Bronchial epithelial cell (primary cell): ENCODE measurements around the gene CEP152. TPM values are rescaled to one million over a fixed set of nuclear protein-coding genes. Genes with fewer than 3 reads are reported as not detected.
A peak's percentile ranks its signal among the peaks of the same experiment; 100 is the strongest.

ENCODE experiments used
- DNase-seq: peaks from one replicate; pipeline ENCODE4 v3.0.0-alpha.2; 2010; ENCODE audit warnings: low read depth
- FAIRE-seq: peaks from 2 replicates; lab custom pipeline; 2011; peaks lifted over from hg19 to GRCh38; lab: Jason Lieb, UNC
- H3K27me3 ChIP-seq: 2 replicates; pipeline ENCODE4 v1.5.1; 2011; ENCODE audit warnings: low read length; ENCODE audit not compliant: control insufficient read depth, insufficient read depth
- H3K36me3 ChIP-seq: 2 replicates; pipeline ENCODE4 v1.5.1; 2011; ENCODE audit warnings: low read length; ENCODE audit not compliant: control insufficient read depth, insufficient read depth
- H3K4me3 ChIP-seq: 2 replicates; pipeline ENCODE4 v1.5.1; 2011; ENCODE audit warnings: mild to moderate bottlenecking, low read depth, low read length, control low read depth
- total RNA-seq: library from RNA; depleted of rRNA; stranded (reverse); fragments of >200 nt; gene quantifications from 2 replicates; pipeline ENCODE4 v1.2.1, GENCODE V29; 2014
- TF ChIP-seq, protein P1 (sequence below): IDR thresholded peaks from 2 replicates; pipeline ENCODE4 v1.5.1; 2011; ENCODE audit warnings: mild to moderate bottlenecking, moderate library complexity, low read length, control low read depth, inconsistent platforms; ENCODE audit not compliant: insufficient read depth, severe bottlenecking

CEP152 gene
- total RNA-seq, 1 donor from 2014 or later, result 4.5 TPM

GRCh38 chr15:48761393-48762158 is 49.3 kb downstream of the CEP152 start:
- DNase-seq (no peak), FAIRE-seq (no peak)
- no peak overlapping the region for H3K4me3 ChIP-seq
- TF ChIP-seq, protein P1, sequence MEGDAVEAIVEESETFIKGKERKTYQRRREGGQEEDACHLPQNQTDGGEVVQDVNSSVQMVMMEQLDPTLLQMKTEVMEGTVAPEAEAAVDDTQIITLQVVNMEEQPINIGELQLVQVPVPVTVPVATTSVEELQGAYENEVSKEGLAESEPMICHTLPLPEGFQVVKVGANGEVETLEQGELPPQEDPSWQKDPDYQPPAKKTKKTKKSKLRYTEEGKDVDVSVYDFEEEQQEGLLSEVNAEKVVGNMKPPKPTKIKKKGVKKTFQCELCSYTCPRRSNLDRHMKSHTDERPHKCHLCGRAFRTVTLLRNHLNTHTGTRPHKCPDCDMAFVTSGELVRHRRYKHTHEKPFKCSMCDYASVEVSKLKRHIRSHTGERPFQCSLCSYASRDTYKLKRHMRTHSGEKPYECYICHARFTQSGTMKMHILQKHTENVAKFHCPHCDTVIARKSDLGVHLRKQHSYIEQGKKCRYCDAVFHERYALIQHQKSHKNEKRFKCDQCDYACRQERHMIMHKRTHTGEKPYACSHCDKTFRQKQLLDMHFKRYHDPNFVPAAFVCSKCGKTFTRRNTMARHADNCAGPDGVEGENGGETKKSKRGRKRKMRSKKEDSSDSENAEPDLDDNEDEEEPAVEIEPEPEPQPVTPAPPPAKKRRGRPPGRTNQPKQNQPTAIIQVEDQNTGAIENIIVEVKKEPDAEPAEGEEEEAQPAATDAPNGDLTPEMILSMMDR, result no peak
- H3K27me3 ChIP-seq, result no peaks in the 10 kb centered on the region
- H3K36me3 ChIP-seq, result no peaks in the 10 kb centered on the region

DNA sequence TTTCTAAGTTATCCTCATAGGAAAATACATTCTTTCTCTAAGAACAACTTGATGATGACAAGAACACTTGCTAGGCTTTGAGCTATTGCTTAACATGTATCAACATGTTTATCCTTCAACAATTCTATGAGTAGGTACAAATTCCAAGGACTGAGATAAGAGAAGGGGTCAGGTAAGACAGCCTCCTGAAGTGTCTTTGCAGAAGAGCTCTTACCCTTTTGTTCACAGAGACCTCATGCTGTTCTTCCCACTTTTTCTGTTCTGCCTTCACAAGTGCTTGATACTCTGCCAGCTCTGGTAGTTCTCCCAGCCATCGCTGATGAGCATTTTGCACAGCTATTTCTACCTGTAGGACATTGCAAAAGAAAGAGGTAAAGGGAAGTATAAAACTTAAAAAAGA is 50.9 kb downstream of the CEP152 start:
- TF ChIP-seq, protein P1, result no peak
- H3K27me3 ChIP-seq, result no peaks in the 10 kb centered on the region
- no peaks in the 10 kb centered on the region for H3K36me3 ChIP-seq
- DNase-seq, result peak; percentile 91
- FAIRE-seq, result no peak
- H3K4me3 ChIP-seq, result no peak overlapping the region

GRCh38 chr15:48757661-48758060 is 53.2 kb downstream of the CEP152 start:
- Histone ChIP-seq H3K4me3 (no peak overlapping the region), H3K27me3 (no peaks in the 10 kb centered on the region), H3K36me3 (no peaks in the 10 kb centered on the region)
- no peak for DNase-seq
- TF ChIP-seq, protein P1, result no peak
- no peak for FAIRE-seq

GRCh38 chr15:48754011-48754410 is 56.9 kb downstream of the CEP152 start:
- DNase-seq (no peak), FAIRE-seq (no peak)
- H3K4me3 ChIP-seq, result no peak overlapping the region
- no peaks in the 10 kb centered on the region for H3K27me3 ChIP-seq
- no peaks in the 10 kb centered on the region for H3K36me3 ChIP-seq
- TF ChIP-seq, protein P1, result no peak

- TF ChIP-seq, protein P1, result no peak
These were observed 59.3 kb downstream of the CEP152 start for GRCh38 chr15:48751595-48751994.

More at GRCh38 chr15:48751595-48751994, 59.3 kb downstream of the CEP152 start:
- FAIRE-seq, result no peak
- no peaks in the 10 kb centered on the region for H3K36me3 ChIP-seq
- no peaks in the 10 kb centered on the region for H3K27me3 ChIP-seq
- no peak for DNase-seq
- H3K4me3 ChIP-seq, result no peak overlapping the region
